ENCODE measurements around the gene EML6.

DNA sequence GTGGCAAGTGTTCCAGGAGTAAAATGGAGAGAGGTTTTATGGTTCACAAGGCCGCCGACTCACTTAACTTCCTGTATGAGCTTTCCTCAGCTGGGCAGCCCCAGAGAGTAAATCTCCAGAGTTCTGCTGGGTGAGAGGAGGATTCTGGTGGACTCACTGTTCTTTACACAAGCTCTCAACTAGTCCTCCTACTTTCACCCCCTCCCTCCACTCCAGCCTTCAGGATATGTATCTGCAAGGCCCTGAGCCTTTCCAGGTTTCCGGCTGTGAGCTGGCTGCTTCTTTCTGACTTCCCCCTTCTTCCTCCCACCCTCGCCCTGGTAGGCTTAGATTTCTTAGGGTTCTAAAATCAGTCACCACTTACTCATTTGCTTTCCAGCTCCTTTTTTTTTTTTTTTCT lies 34.0 kb downstream of the EML6 start:
- no peak for TF ChIP-seq POLR2AphosphoS5 (IDR thresholded peaks at IDR 0.05; ENCODE audit: low read depth, low read length)
- TF ChIP-seq, protein P1, sequence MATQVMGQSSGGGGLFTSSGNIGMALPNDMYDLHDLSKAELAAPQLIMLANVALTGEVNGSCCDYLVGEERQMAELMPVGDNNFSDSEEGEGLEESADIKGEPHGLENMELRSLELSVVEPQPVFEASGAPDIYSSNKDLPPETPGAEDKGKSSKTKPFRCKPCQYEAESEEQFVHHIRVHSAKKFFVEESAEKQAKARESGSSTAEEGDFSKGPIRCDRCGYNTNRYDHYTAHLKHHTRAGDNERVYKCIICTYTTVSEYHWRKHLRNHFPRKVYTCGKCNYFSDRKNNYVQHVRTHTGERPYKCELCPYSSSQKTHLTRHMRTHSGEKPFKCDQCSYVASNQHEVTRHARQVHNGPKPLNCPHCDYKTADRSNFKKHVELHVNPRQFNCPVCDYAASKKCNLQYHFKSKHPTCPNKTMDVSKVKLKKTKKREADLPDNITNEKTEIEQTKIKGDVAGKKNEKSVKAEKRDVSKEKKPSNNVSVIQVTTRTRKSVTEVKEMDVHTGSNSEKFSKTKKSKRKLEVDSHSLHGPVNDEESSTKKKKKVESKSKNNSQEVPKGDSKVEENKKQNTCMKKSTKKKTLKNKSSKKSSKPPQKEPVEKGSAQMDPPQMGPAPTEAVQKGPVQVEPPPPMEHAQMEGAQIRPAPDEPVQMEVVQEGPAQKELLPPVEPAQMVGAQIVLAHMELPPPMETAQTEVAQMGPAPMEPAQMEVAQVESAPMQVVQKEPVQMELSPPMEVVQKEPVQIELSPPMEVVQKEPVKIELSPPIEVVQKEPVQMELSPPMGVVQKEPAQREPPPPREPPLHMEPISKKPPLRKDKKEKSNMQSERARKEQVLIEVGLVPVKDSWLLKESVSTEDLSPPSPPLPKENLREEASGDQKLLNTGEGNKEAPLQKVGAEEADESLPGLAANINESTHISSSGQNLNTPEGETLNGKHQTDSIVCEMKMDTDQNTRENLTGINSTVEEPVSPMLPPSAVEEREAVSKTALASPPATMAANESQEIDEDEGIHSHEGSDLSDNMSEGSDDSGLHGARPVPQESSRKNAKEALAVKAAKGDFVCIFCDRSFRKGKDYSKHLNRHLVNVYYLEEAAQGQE (IDR thresholded peaks at IDR 0.05; ENCODE audit: low read depth) = no peak
- no peak for TF ChIP-seq CTCF (IDR thresholded peaks at IDR 0.05 in 2 of 3, conservative IDR thresholded peaks at IDR 0.05 in 1 of 3; ENCODE audit: borderline replicate concordance in 1 of 3, insufficient read depth in 1 of 3, low read depth in 2 of 3, low read length in 2 of 3)
- TF ChIP-seq EZH2phosphoT487 (IDR thresholded peaks at IDR 0.05; ENCODE audit: borderline replicate concordance) = no peak
- no peak for TF ChIP-seq MAX (IDR thresholded peaks at IDR 0.05)
- no peak for TF ChIP-seq EZH2 (IDR thresholded peaks at IDR 0.05)
- no peak for TF ChIP-seq SP1 (IDR thresholded peaks at IDR 0.05; ENCODE audit: low read depth)
- no peak for TF ChIP-seq SIN3A (IDR thresholded peaks at IDR 0.05; ENCODE audit: low read depth)
- TF ChIP-seq EGR1 (IDR thresholded peaks at IDR 0.05; ENCODE audit: low read depth) = no peak
- no peak for TF ChIP-seq JUND (IDR thresholded peaks at IDR 0.05)
- TF ChIP-seq POLR2A (IDR thresholded peaks at IDR 0.05; ENCODE audit: borderline replicate concordance, extremely low read depth, insufficient read depth, insufficient read length) = no peak
- TF ChIP-seq RAD21 (IDR thresholded peaks at IDR 0.05; ENCODE audit: low read depth) = no peak
- TF ChIP-seq YY1 (IDR thresholded peaks at IDR 0.05; ENCODE audit: extremely low read depth, insufficient replicate concordance, low read depth, low read length) = no peak

Data from HCT116 (cell line).